K562 (cell line): Measurements from ENCODE around the gene MTMR4. TPM values are rescaled to one million over a fixed set of nuclear protein-coding genes. Genes with fewer than 3 reads are reported as not detected.

Experiments used
- ASH1L ChIP-seq: fragments of 450-650 bp; IDR thresholded peaks from 2 replicates; pipeline ENCODE4 v1.6.1; 2018; ENCODE audit warnings: borderline replicate concordance, mild to moderate bottlenecking, low read depth; ENCODE audit not compliant: partially characterized antibody
- CBX8 ChIP-seq: fragments of 200-600 bp; sonication (generic); IDR thresholded peaks from 2 replicates; pipeline ENCODE4 v1.6.1; 2012; ENCODE audit warnings: borderline replicate concordance, mixed run types, low read depth, mild to moderate bottlenecking, moderate library complexity, mixed read lengths, low read length, control low read depth, inconsistent platforms; ENCODE audit not compliant: poor library complexity, severe bottlenecking; ENCODE audit errors: extremely low read depth
- CEBPB ChIP-seq: fragments of 450-650 bp; IDR thresholded peaks from 2 replicates; pipeline ENCODE4 v1.6.1; 2016; ENCODE audit warnings: missing genetic modification characterization, missing compliant biosample characterization
- DDX20 ChIP-seq: fragments of 450-650 bp; IDR thresholded peaks from 2 replicates; pipeline ENCODE4 v1.6.1; 2016; ENCODE audit warnings: missing genetic modification characterization, low read depth, mild to moderate bottlenecking, missing compliant biosample characterization, moderate library complexity
- ESRRA ChIP-seq: fragments of 450-650 bp; IDR thresholded peaks from 2 replicates; pipeline ENCODE4 v1.6.1; 2014; ENCODE audit warnings: low read depth, mild to moderate bottlenecking, moderate library complexity, borderline replicate concordance
- ETV6 ChIP-seq, 3 experiments: fragments of 150-350 bp in 1 of 3; sonication (generic) in 1 of 3; formaldehyde crosslinking in 1 of 3; IDR thresholded peaks; 2 replicates each; pipeline versions ENCODE4 v1.6.1 to v1.8.0; 2014 to 2022; ENCODE audit warnings: borderline replicate concordance in 2 of 3, low read depth in 2 of 3, antibody characterized with exemption in 1 of 3, low read length in 1 of 3, mild to moderate bottlenecking in 1 of 3, missing genetic modification reagents in 1 of 3
- EZH2 ChIP-seq: IDR thresholded peaks from 2 replicates; pipeline ENCODE4 v1.6.1; 2012; ENCODE audit warnings: low read depth, mild to moderate bottlenecking, inconsistent platforms, low read length, borderline replicate concordance
- FOXK1 ChIP-seq: sonication (generic); formaldehyde crosslinking; IDR thresholded peaks from 2 replicates; pipeline ENCODE4 v1.8.0; 2022; ENCODE audit warnings: missing genetic modification reagents, mild to moderate bottlenecking, borderline replicate concordance
- HOMEZ ChIP-seq: fragments of 250-450 bp; sonication (Bioruptor Pico); IDR thresholded peaks from 2 replicates; pipeline ENCODE4 v1.4.0; 2020; ENCODE audit warnings: mild to moderate bottlenecking, moderate library complexity
- JUN ChIP-seq, 2 experiments: sonication (generic) in 1 of 2; formaldehyde crosslinking in 1 of 2; IDR thresholded peaks; 2 replicates each; pipeline versions ENCODE4 v1.6.1 to v1.8.0; 2012 to 2022; ENCODE audit warnings: borderline replicate concordance in 2 of 2, mild to moderate bottlenecking in 2 of 2, improper control_type of control experiment in 1 of 2, low read depth in 1 of 2, low read length in 1 of 2, missing genetic modification reagents in 1 of 2
- MAFG ChIP-seq: fragments of 450-650 bp; conservative IDR thresholded peaks from 2 replicates; pipeline ENCODE4 v1.6.1; 2016; ENCODE audit warnings: missing genetic modification characterization, missing compliant biosample characterization
- MYC ChIP-seq, 2 experiments: fragments of 250-450 bp in 1 of 2; sonication (Bioruptor Pico) in 1 of 2; IDR thresholded peaks; 2 replicates each; pipeline versions ENCODE4 v1.5.1 to v1.6.1; 2012 to 2021; ENCODE audit warnings: low read depth in 2 of 2, borderline replicate concordance in 1 of 2, improper control_type of control experiment in 1 of 2, low read length in 1 of 2, mild to moderate bottlenecking in 1 of 2, moderate library complexity in 1 of 2
- NONO ChIP-seq, 2 experiments: fragments of 200-400 bp in 1 of 2; fragments of 450-650 bp in 1 of 2; formaldehyde crosslinking in 1 of 2; IDR thresholded peaks; 2 replicates each; pipeline ENCODE4 v1.6.1; 2017; ENCODE audit warnings: low read depth in 2 of 2, mild to moderate bottlenecking in 2 of 2, moderate library complexity in 2 of 2, low read length in 1 of 2
- PHF21A ChIP-seq: fragments of 450-650 bp; IDR thresholded peaks from 2 replicates; pipeline ENCODE4 v1.6.1; 2017; ENCODE audit warnings: low read depth, borderline replicate concordance
- PRMT5 ChIP-seq: sonication (generic); formaldehyde crosslinking; IDR thresholded peaks from 2 replicates; pipeline ENCODE4 v1.5.0; 2020; ENCODE audit warnings: missing genetic modification reagents
- SNAPC5 ChIP-seq: fragments of 250-450 bp; sonication (Bioruptor Pico); IDR thresholded peaks from 2 replicates; pipeline ENCODE4 v1.8.0; 2021; ENCODE audit warnings: moderate library complexity, mild to moderate bottlenecking, inconsistent platforms
- TAF1 ChIP-seq: IDR thresholded peaks from 2 replicates; pipeline ENCODE4 v1.6.1; 2011; ENCODE audit warnings: mild to moderate bottlenecking, low read length, moderate library complexity; ENCODE audit not compliant: insufficient read depth, control insufficient read depth, severe bottlenecking; ENCODE audit errors: extremely low read depth
- TAL1 ChIP-seq: fragments of 450-650 bp; IDR thresholded peaks from 2 replicates; pipeline ENCODE4 v1.6.1; 2016; ENCODE audit warnings: mild to moderate bottlenecking
- TEAD2 ChIP-seq: fragments of 450-650 bp; IDR thresholded peaks from 2 replicates; pipeline ENCODE4 v1.6.1; 2016; ENCODE audit warnings: missing genetic modification characterization, control low read depth, missing compliant biosample characterization
- TRIM24 ChIP-seq, 2 experiments: fragments of 450-650 bp; IDR thresholded peaks; 2 replicates each; pipeline ENCODE4 v1.6.1; 2016
- ZNF174 ChIP-seq: fragments of 250-450 bp; sonication (Bioruptor Pico); IDR thresholded peaks from 2 replicates; pipeline ENCODE4 v1.4.0; 2020; ENCODE audit warnings: mild to moderate bottlenecking
- ZNF232 ChIP-seq: sonication (generic); formaldehyde crosslinking; IDR thresholded peaks from 2 replicates; pipeline ENCODE4 v1.8.0; 2022; ENCODE audit warnings: mild to moderate bottlenecking, missing genetic modification reagents
- ZNF436 ChIP-seq: fragments of 250-450, 450-650 bp; sonication (Bioruptor Pico); formaldehyde crosslinking; IDR thresholded peaks from 2 replicates; pipeline ENCODE4 v1.7.0; 2020; ENCODE audit warnings: mild to moderate bottlenecking
- ZNF444 ChIP-seq: fragments of 250-450 bp; sonication (Bioruptor Pico); IDR thresholded peaks from 2 replicates; pipeline ENCODE4 v1.4.0; 2020; ENCODE audit warnings: mild to moderate bottlenecking, moderate library complexity
- ZNF766 ChIP-seq: fragments of 200-800 bp; sonication (Bioruptor generic); conservative IDR thresholded peaks from 2 replicates; pipeline ENCODE4 v1.6.1; 2016; ENCODE audit warnings: missing genetic modification characterization, missing compliant biosample characterization
- polyA plus RNA-seq, 8 experiments: library from polyadenylated mRNA; depleted of rRNA in 4 of 8; stranded (reverse) in 5 of 8; unstranded in 3 of 8; fragments of >200 nt; fragmentation: Nextera tagmentation in 2 of 8; fragmentation: Illumina TruSeq in 1 of 8; extraction: Ambion mirVana in 2 of 8; extraction: Trizol in 1 of 8; gene quantifications; 2 replicates each; pipeline versions ENCODE4 v1.2.1 to v1.2.3, GENCODE V29; 2011 to 2014; ENCODE audit warnings: inconsistent platforms in 1 of 8, missing spikeins in 1 of 8
- total RNA-seq, 7 experiments: library from RNA; depleted of rRNA in 6 of 7; stranded (reverse); fragments of >200 nt in 6 of 7; fragmentation: Illumina TruSeq in 2 of 7; extraction: Trizol in 2 of 7; gene quantifications; 2 replicates each; pipeline versions ENCODE4 v1.2.1 to v1.2.3, GENCODE V29; 2011 to 2021; ENCODE audit warnings: low replicate concordance in 1 of 7
- TF ChIP-seq, protein P1 (sequence below): fragments of 450-650 bp; IDR thresholded peaks from 2 replicates; pipeline ENCODE4 v1.6.1; 2016; ENCODE audit warnings: missing biosample characterization, missing genetic modification characterization

Gene MTMR4
- total and polyA plus RNA-seq, 9 of the 15 experiments (the other 6 are each of a cell fraction or from before 2014, with no cell fraction given) = 8.8 to 45.7 (median 28.7) TPM

DNA sequence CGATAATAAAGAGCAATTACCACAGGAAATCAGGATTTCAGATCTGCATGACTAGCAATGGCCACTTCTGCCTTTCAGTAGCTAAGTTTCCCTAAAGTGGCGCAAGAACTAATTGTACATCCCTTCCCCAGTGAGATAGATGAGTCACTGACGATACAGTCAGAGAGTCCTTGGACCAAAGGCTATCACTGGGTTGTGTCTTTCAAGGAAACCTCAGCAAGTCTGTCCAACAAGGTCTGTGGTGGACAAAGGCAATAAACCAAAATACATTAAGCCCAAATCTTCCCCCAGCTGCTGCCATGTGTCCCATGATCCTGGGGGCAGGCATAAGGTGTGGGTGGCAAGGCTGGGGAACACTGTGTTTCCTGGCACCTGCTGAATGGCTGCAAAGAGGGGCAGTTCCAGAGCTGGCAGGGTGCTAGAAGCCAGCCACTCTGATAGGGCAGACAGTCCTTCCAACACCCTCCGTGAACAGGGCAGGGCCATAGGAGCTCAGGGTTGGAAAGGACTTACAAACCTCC lies 20.5 kb upstream of the MTMR4 start (continued):
- TF ChIP-seq ZNF444 (CRISPR knock-in tag) (no peak), ASH1L (no peak), NONO (IDR thresholded peaks at IDR 0.05; ENCODE audit: low read depth in 2 of 2, low read length in 1 of 2) (no peak), DDX20 (tag) (no peak), EZH2 (no peak), MYC (IDR thresholded peaks at IDR 0.05; ENCODE audit: low read depth, low read length) (no peak), MYC (CRISPR knock-in tag; IDR thresholded peaks at IDR 0.05; ENCODE audit: borderline replicate concordance, low read depth) (no peak), ZNF174 (CRISPR knock-in tag) (no peak), CBX8 (no peak), SNAPC5 (CRISPR knock-in tag) (no peak), ZNF232 (CRISPR knock-in tag) (no peak), ZNF766 (0 out of 2 replicates have a peak, but pooled peaks have one; percentile 21), PHF21A (no peak), CEBPB (tag) (peak; percentile 78), TAF1 (no peak), ESRRA (no peak), MAFG (tag) (no peak), TAL1 (no peak), TEAD2 (tag) (no peak), TRIM24 (IDR thresholded peaks at IDR 0.05) (no peak), FOXK1 (no peak), JUN (IDR thresholded peaks at IDR 0.05; ENCODE audit: borderline replicate concordance, low read depth, low read length) (peak; percentile 68; the same call in 1 of the 2 replicates), JUN (CRISPR knock-in tag; IDR thresholded peaks at IDR 0.05; ENCODE audit: borderline replicate concordance) (no peak), PRMT5 (no peak), ETV6 (IDR thresholded peaks at IDR 0.05; ENCODE audit: borderline replicate concordance in 1 of 2, low read depth in 2 of 2, low read length in 1 of 2) (no peak), ETV6 (CRISPR knock-in tag; IDR thresholded peaks at IDR 0.05; ENCODE audit: borderline replicate concordance) (no peak), ZNF436 (CRISPR knock-in tag) (no peak), HOMEZ (CRISPR knock-in tag) (no peak)
- TF ChIP-seq, protein P1, sequence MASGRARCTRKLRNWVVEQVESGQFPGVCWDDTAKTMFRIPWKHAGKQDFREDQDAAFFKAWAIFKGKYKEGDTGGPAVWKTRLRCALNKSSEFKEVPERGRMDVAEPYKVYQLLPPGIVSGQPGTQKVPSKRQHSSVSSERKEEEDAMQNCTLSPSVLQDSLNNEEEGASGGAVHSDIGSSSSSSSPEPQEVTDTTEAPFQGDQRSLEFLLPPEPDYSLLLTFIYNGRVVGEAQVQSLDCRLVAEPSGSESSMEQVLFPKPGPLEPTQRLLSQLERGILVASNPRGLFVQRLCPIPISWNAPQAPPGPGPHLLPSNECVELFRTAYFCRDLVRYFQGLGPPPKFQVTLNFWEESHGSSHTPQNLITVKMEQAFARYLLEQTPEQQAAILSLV (tag) = no peak
